Loucy (cell line): ENCODE results near the gene AMACR.

ENCODE experiments used
- CTCF ChIP-seq: fragments of 200-600 bp; sonication (generic); conservative IDR thresholded peaks from 2 replicates; pipeline ENCODE4 v1.5.1; 2014; ENCODE audit warnings: mild to moderate bottlenecking, antibody characterized with exemption, low read length
- EZH2phosphoT487 ChIP-seq: fragments of 200-600 bp; IDR thresholded peaks from 2 replicates; pipeline ENCODE4 v1.6.1; 2018; ENCODE audit warnings: antibody characterized with exemption, mild to moderate bottlenecking, moderate library complexity, borderline replicate concordance

GRCh38 chr5:33964132-33964700 is 43.6 kb downstream of the AMACR start:
- TF ChIP-seq CTCF (no peak), EZH2phosphoT487 (no peak)
